GM21447 (cell line): Measurements from ENCODE around the gene NPHP4.

Experiments used
- ATAC-seq: cut with Tn5 transposase; IDR thresholded peaks from one replicate; pipeline ENCODE4 v1.9.1; 2021; ENCODE audit not compliant: unreplicated experiment

Gene NPHP4

GRCh38 chr1:5914676-5915365 is 77.4 kb downstream of the NPHP4 start:
- no peak for ATAC-seq

GRCh38 chr1:5913876-5914275 is 78.3 kb downstream of the NPHP4 start:
- ATAC-seq = no peak

GRCh38 chr1:5913078-5913845 is 79.0 kb downstream of the NPHP4 start:
- no peak for ATAC-seq

- no peak for ATAC-seq
Measured at GRCh38 chr1:5911871-5912271, 80.4 kb downstream of the NPHP4 start.

GRCh38 chr1:5911157-5911556 is 81.1 kb downstream of the NPHP4 start:
- no peak for ATAC-seq

GRCh38 chr1:5910666-5911065 is 81.6 kb downstream of the NPHP4 start:
- ATAC-seq = no peak

GRCh38 chr1:5910276-5910620 is 82.0 kb downstream of the NPHP4 start:
- ATAC-seq = no peak

- no peak for ATAC-seq
Measured at GRCh38 chr1:5909576-5910275, 82.5 kb downstream of the NPHP4 start.

GRCh38 chr1:5908461-5909375 is 83.5 kb downstream of the NPHP4 start:
- ATAC-seq = no peak

GRCh38 chr1:5907966-5908365 is 84.3 kb downstream of the NPHP4 start:
- ATAC-seq = no peak

- no peak for ATAC-seq
Measured at GRCh38 chr1:5907386-5907785, 84.8 kb downstream of the NPHP4 start.

- ATAC-seq = no peak
Measured at GRCh38 chr1:5906966-5907365, 85.3 kb downstream of the NPHP4 start.

- no peak for ATAC-seq
Measured at GRCh38 chr1:5906116-5906515, 86.1 kb downstream of the NPHP4 start.

GRCh38 chr1:5905436-5905835 is 86.8 kb downstream of the NPHP4 start:
- no peak for ATAC-seq

GRCh38 chr1:5904551-5904950 is 87.7 kb downstream of the NPHP4 start:
- no peak for ATAC-seq

- no peak for ATAC-seq
Measured at GRCh38 chr1:5903680-5904079, 88.5 kb downstream of the NPHP4 start.

- ATAC-seq = no peak
Measured at GRCh38 chr1:5903031-5903430, 89.2 kb downstream of the NPHP4 start.

- no peak for ATAC-seq
Measured at GRCh38 chr1:5901841-5902240, 90.4 kb downstream of the NPHP4 start.

- ATAC-seq = no peak
Measured at GRCh38 chr1:5901150-5901549, 91.1 kb downstream of the NPHP4 start.

- ATAC-seq = no peak
Measured at GRCh38 chr1:5898266-5898665, 94.0 kb downstream of the NPHP4 start.
